ENCODE results near the gene CASK.

The CASK gene, protein sequence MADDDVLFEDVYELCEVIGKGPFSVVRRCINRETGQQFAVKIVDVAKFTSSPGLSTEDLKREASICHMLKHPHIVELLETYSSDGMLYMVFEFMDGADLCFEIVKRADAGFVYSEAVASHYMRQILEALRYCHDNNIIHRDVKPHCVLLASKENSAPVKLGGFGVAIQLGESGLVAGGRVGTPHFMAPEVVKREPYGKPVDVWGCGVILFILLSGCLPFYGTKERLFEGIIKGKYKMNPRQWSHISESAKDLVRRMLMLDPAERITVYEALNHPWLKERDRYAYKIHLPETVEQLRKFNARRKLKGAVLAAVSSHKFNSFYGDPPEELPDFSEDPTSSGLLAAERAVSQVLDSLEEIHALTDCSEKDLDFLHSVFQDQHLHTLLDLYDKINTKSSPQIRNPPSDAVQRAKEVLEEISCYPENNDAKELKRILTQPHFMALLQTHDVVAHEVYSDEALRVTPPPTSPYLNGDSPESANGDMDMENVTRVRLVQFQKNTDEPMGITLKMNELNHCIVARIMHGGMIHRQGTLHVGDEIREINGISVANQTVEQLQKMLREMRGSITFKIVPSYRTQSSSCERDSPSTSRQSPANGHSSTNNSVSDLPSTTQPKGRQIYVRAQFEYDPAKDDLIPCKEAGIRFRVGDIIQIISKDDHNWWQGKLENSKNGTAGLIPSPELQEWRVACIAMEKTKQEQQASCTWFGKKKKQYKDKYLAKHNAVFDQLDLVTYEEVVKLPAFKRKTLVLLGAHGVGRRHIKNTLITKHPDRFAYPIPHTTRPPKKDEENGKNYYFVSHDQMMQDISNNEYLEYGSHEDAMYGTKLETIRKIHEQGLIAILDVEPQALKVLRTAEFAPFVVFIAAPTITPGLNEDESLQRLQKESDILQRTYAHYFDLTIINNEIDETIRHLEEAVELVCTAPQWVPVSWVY

DNA sequence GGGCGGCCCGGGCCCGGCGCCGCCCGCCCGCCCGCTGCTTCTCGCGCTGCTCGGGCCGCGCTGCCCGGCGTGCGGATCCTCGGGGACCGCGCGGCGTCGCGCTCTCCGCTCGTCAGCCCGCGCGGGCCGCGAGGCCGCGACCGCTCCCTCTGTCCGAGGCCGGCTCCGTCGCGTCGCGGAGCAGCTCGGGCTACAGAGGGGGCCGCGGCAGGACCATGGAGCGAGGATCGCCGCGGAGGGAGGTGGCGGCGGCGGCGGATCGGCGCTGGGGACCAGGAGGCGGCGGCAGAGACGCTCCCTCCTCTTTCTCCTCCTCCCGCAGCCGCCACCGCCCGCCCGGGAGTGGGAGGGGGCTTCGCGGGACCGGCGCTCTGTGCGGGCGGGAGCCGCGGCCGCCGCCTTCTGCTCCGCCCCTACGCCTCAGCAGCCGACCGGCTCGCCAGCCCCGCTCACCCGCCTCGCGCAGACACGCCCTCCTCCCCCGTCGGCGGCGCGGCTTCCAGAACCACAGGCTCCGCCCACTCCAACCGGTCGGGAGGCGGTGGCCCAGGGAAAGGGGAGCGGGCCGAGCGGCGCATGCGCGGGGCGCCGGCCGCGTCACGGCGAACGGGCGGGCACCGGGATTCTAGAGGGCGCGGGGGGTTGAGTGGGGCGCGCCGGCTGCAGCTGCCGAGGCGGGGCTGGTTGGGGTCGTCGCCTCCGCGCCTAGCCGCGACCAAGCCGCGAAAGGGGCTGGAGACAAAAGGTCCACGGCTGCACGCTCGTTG is at the start of gene CASK:
CASK (minus strand) TSS at position 344 of the 767 bp plus-strand sequence. CDS start 566 bp downstream, outside the sequence.
- peak; percentile 96 for DNase-seq (ENCODE audit: low spot score)

DNA sequence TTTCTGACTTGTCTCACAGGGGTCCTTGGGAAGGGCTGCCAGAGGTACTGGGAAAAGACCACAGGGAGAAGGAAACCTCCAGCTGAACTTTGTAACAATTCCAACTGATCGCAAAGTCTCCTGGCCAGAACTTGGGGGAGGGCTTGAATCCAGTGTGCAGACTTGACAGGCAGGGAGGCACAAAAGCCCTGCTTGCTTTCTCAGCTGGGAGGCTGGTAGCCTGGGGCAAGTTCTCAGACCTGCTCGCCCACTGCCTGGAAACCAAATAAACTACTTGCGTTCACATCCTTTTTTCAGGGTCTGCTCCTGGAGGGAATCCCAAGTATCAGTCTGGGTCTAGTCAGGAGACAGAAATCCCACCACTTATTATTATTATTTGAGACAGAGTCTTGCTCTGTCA is 48.0 kb upstream of the CASK start:
- no peak for DNase-seq (ENCODE audit: low spot score)

DNA sequence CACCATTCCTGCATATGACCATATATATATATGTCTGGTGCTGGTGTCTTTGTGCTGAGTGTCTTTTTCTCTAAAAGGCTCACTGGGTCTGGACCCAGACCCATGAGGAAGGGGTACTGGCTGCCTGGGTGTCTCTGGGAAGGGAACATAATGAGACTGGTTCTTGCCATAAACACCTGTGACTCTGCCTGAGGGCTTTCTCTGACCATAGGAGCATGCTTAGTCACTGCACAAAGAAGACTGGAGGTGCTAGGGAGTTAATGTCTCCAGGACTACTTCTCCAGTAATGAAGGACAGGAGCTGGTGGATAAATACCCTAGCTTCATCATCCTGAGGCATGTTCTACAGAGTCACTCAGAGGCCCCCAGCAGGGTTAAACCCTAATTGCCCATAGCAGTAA is 47.1 kb upstream of the CASK start:
- DNase-seq (ENCODE audit: low spot score): no peak

DNA sequence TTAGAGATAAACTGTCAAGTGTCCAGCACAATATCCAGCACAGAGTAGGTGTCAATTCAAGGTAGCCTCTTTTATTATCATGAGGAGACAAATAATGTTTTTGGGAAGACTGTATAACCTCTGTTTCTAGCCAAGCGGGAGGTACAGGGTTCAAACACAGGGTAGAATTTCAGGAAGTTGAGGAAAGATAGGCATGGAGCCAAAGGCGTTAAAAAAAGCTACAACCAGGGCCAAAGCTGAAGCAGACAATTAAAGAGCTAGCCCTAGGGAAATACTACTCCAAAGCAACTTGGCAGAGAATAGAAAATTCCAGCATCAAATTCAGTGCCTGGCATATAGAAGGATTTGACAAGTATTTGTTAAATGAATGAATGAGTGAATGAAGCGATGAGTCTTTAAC is 40.0 kb upstream of the CASK start:
- no peak for DNase-seq (ENCODE audit: low spot score)

DNA sequence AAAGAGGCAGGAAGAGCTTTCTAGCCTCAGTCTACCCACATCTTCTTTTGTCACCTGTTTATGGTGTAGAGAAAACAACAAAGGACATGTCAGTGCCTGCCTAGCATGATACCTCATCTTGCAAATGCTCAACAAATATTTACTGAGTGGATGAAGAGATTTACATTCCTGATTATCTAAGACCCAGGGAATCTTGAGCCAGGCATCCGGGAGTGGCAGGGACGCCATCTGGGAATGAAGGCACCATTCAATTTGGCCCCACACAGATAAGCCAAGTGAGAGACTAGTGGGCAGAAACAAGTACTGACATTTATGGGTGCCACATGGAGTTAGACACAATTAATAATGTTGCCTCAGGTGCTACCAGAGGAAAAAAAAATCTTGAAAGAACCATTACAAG is 36.8 kb upstream of the CASK start:
- DNase-seq (ENCODE audit: low spot score): no peak

DNA sequence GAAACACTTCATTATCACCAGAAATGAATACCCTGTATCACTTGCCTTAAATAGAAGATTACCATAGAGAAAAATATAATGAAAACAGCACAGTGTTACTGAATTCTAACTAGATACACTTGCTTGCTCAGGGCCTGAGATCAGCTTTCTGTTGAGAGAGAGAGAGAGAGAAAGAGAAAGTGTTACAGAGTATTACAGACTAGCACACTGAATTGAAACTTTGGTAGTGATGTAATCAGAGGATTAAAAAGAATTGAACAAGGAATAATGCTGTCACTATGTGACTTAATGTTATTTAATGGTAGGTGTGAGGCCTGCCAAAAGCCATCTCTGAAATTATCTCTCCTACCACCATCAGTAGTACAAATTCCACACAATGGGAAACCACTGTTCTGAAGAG is 35.5 kb upstream of the CASK start:
- no peak for DNase-seq (ENCODE audit: low spot score)

DNA sequence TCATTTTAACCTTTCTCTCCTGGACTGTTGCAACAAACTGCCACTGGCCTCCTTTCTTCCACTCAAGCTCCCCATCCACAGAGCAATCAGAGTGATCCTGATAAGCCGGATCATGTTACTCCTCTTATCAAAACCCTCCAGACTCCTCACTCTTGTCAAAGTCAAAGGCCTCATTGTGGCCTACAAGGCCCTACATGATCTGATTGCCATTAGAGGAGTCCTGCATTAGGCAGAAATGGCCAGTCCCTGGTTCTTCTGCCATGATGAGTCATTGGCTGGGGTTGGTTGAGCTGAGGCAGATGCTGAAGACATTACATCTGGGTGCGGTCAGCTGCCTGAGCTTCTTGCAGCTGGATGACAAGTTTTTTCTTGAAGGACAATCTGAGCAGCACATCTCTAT is 32.7 kb upstream of the CASK start:
- no peak for DNase-seq (ENCODE audit: low spot score)

DNA sequence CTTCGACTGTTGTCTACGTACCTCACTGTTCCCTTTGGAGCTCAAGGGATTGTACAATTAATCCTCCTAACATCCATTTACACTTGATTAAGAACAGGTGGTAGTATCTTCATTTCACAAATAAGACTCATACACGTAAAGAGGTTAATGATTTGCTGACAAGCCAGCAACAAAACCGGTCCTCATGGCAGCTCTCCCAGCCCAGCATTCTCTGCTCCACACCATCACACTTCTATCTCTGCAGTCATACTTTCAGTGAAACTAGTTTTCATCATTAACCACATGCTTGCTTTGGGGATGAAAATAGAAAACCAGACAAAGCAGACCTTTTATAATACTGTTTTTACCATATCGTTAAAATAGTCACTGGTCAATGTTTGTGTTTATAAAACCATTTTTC is 28.7 kb upstream of the CASK start:
- DNase-seq (ENCODE audit: low spot score): no peak

DNA sequence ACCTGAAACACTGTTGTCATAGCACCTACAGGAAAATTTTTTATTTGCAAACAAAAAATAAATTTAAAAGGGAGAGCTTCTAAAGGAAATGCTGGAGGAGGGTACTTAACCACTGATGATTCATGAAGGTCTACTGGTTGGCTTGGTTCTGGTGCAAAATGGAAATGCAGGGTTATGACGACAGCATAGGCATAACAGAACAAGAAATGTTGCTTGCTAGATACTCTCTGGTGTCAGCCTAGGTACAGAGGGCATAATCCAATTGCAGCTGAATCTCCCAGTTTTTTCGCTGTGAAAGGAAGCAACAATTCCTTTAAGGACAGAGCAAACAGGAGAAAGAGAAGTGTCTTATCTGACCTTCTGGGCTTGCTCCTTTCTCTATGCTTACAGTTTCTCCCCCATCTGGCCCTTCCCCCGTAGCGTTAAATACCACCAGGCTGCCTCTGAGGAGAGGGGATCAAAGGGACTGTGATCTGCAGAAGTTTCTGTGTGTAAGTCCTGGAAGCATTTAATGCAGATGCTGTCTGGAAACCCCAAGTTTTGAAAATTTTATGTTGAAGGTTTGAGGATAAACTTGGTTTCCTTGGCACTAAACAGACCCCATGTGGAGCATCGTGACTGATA is 23.7 kb upstream of the CASK start:
- no peak for DNase-seq (ENCODE audit: low spot score)

DNA sequence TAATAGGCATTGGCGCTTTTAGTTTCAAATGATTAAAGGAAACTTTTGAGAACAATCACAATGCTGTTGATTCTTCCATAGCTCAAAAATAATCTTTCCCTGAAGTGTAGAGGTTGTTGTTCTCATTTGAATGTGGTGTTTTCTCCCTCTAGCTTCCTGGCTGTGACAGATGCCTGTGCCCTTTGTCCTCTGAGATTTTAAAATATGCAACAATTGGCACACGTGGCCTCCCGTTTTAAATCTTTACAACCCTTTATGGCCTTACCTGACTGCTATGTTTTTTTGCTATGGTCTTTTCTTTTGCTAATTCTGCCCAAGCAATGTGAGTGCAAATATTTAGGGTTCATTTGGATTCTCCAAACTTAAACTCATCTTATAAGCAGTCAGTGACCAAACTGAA is 22.9 kb upstream of the CASK start:
- DNase-seq (ENCODE audit: low spot score): no peak

DNA sequence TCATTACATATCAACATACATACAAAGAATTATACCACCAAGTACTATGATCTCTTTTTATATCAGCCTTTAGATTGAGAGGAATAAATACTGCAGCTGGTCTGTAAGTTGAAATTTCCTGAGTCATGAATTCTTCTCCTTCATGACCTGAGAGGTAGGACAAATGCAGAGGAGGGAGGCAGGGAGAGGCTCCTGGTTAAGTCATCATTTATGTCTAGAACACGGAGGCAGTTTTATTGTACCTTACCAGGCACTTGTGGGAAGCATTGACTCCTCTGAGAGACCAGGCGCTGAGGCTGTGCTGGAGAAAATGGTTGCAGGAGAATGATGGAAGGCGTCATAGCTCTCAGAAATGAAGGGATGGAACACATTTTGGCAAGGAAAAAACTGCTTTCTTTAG is 12.5 kb upstream of the CASK start:
- no peak for DNase-seq (ENCODE audit: low spot score)

DNA sequence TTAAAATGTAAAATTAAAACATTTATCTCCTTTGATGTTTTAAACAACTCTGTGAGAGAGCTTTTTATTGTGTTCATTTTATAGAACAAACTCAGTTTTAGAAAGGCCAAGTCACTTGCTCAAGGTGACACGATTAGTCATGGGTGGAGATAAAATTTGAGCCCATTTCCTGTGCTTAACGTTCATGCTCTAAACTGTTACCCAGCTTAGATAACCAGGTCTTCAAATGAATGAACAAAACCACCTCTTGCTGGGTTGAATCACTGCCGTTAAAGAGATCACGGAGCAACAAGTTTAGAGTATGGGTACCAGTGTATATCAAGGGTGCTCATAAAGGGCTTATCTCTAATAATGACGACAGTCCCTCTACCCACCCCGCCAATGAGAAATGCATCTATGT is 10.2 kb upstream of the CASK start:
- no peak for DNase-seq (ENCODE audit: low spot score)

DNA sequence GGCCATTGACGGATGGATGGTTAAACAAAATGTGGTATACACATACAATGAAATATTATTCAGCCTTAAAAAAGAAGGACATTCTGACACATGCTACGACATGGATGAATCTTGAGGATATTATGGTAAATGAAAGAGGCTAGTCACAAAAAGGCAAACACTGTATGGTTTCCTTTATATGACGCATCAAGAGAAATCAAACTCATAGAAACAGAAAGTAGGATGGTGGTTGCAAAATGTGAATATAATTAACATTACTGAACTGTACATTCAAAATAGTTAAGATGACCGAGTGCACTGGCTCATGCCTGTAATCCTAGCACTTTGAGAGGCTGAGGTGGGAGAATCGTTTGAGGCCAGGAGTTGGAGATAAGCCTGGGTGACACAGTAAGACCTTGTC is 9.5 kb upstream of the CASK start:
- DNase-seq (ENCODE audit: low spot score): no peak

DNA sequence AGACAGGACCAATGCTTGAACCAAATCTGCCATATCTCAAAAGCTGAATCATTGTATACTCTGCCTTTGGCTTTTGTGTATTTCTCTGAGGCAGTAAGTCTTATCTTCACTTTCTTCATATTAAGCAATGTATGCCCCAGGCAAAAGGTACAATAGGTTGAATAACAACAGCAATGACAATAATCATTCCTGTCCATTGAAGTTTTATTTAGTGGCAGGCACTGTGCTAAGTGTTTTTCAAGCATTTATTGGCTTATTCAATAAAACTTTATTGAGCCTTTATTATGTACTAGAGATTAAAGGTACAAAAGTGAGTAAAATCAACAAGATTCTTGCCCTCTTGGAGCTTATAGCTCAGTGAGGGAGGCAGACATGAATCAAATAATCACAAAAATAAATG is 8.2 kb upstream of the CASK start:
- DNase-seq (ENCODE audit: low spot score): no peak

DNA sequence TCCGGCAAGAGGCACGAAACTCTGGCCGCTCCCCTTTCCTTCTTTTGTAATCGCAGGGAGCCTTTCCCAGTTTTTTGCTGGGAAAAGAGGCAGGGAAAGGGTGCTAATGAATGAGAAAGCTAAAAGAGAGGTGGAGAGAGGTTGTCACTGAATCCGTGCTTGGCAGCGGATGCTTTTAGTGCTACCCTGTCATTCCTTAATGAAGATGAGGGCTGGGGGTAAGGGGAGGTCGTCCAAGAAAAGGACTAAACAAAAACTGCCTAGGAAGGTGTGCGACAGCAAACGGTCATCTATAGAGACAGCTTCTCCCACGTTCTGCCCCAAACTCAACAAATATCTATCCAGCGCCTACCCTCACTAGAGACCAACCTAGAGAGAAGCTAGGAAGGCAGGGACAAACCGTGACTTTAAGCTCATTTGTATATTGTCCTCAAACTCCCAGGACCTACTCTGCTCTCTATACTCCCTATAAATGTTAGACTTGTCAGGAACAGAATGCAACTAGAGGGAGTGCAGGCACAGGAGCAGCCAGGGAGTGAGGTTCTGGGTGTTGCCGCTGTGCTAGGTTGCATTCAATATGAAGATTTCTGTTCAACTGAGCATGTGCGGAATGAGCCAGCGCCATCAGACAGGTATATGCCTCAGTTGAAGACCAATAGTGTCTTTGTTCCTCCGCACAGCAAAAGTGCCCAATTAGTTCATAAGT is 777 bp upstream of the CASK start:
- peak; percentile 19 for DNase-seq (ENCODE audit: low spot score)

DNA sequence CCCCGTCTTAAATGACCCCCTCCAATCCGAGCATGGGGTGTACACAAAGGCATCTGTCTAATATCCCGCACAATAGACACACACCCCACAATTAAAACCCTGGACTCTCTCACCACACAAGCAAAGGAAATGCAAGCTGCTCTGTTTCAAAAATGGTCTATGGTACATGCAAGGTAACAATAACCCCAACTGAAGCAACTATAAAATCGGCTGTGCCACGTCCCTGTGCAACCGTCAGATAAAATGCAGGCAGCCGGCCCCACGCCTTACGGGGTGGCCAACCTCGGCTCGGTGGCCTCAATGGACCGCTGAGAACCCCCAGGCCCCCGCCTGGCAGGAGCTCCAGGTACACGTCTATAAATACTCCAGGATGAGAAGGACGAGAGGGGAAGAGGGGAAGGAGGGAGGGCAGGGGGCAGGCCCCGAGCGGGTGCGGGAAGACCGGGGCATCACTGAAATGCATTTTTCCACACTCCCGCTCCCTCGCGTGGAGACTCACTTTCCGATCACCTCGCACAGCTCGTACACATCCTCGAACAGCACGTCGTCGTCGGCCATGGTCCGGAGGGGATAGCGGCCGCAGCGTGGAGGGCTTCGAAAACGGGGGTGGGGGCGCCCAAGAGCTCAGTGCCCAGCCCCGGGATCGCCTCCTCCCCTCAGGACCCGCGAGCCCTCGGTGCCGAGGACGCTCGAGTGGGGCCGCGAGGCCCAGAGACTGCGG is 763 bp downstream of the CASK start:
- peak; percentile 27 for DNase-seq (ENCODE audit: low spot score)

DNA sequence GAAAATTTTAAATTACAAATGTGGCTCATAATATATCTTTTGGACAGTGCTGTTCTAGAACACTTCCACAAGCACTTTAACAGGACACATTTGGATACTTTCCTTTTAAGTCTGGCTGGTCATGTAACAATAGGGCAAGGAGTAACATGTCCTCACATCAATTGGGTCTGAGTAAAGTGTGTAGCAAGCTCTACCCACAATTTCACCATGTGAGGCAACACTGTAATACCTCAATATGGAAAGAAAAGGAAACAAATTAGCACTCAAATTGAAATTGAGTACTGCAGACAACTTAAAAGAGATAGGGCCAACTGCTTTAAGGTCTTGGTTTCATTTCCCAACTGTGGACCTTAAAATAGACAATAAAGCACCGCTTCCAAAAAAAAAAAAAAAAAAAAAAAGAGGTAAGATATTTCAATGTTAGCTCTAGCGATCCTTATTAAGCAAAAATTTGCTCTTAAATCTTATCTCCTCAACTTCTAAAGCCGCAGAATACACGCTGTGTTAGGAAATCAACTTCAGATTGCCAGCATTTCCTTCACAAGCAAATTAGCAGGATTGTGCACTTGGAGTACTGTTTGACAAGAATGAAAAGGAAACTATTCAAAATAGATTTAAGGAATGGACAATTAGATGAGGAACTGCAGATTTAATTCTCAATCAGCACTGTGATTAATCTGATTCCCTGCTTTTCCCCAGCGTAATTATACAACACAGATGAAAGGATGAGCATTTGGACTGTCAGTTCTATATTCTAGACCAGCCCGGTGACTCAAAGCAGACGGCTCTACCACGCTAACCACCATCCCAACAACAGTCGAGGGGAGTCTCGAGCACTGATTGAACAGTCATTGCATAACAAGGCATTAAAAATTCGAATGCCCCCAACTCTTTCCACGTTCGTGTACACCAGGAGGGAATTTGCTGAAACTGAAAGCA is 1.6 kb downstream of the CASK start:
- peak; percentile 17 for DNase-seq (ENCODE audit: low spot score)

DNA sequence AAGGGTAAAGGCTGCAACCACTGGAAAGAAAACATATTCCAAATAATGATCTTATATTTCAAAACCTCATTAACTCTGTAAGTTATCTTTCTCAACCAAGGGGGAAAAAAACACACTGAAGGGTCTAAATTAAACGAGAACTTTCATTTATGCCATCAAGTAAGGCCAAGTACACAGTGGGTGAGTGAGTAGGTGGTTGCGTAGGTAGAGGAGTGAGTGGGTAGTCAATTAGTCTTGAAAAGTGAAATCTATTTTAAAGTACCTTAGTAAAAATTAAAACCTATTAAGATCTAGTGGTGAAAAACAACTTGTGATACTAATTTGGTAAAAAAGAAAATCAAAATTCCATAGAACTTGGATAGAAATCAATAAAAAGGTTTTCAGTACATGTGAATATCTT is 3.5 kb downstream of the CASK start:
- DNase-seq (ENCODE audit: low spot score): no peak

DNA sequence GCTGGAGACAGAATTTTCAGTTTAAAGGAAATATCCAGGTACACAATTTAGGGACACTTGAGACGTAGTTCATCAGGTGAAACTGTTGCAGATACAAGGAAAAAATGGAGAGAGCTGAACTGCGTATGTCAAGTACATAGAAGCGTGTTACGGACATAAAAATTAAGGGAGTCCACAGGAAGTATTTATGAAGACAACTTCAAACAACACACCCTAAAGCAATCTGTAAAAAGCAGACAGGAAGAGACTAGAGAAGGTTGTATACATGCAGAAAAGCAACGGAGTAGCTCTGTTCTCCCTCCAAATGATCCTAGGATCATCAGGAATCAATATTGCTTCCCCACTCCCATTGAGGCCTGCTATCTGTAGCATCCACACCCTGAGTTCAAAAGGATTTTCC is 5.8 kb downstream of the CASK start:
- no peak for DNase-seq (ENCODE audit: low spot score)

DNA sequence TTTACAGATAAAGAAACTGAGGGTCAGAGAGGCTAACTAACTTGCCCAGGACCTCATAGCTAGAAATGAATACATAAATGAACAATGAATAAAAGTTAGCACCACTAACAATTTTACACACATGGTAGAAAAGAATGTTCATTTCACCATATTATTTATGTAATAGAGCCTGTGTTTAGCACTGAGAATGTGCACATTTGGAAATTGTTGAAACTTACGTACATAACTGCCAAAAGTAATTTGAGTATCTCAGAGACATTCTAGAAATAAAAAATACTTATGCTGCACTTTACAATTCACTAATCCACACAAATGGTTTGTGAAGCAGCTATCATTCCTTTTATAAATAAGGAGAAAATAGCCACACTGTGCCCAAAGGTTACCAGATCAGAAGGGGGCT is 9.9 kb downstream of the CASK start:
- no peak for DNase-seq (ENCODE audit: low spot score)

Measured in GM03348 (cell line).